DOHH2 (cell line): ENCODE results near the gene RPL5.

ENCODE experiments used
- H3F3A ChIP-seq: fragments of 200-600 bp; sonication (generic), shearing (Covaris generic); 2 replicates; pipeline ENCODE4 v1.6.0; 2016; ENCODE audit warnings: antibody characterized with exemption, mild to moderate bottlenecking; ENCODE audit not compliant: control insufficient read depth, insufficient read depth
- H3K27ac ChIP-seq: fragments of 200-600 bp; sonication (generic); 2 replicates; pipeline ENCODE4 v1.5.1; 2014; ENCODE audit warnings: low read depth, mild to moderate bottlenecking, low read length, moderate library complexity
- H3K27me3 ChIP-seq: fragments of 200-600 bp; sonication (generic); 2 replicates; pipeline ENCODE4 v1.6.1; 2014; ENCODE audit warnings: mild to moderate bottlenecking, low read length, mixed read lengths; ENCODE audit not compliant: control insufficient read depth
- H3K36me3 ChIP-seq: fragments of 200-600 bp; sonication (generic); 2 replicates; pipeline ENCODE4 v1.6.1; 2014; ENCODE audit warnings: mild to moderate bottlenecking, low read length, moderate library complexity, mixed read lengths; ENCODE audit not compliant: control insufficient read depth
- H3K4me1 ChIP-seq: fragments of 200-600 bp; sonication (generic); 2 replicates; pipeline ENCODE4 v1.6.1; 2014; ENCODE audit warnings: mild to moderate bottlenecking, low read length, mixed read lengths; ENCODE audit not compliant: control insufficient read depth
- H3K4me2 ChIP-seq: fragments of 200-600 bp; sonication (generic); 2 replicates; pipeline ENCODE4 v1.6.0; 2014; ENCODE audit warnings: mild to moderate bottlenecking, low read length, moderate library complexity
- H3K4me3 ChIP-seq: fragments of 200-600 bp; sonication (generic); 2 replicates; pipeline ENCODE4 v1.5.1; 2014; ENCODE audit warnings: mild to moderate bottlenecking, low read length, mixed read lengths
- H3K79me2 ChIP-seq: fragments of 200-600 bp; sonication (generic); 2 replicates; pipeline ENCODE4 v1.6.1; 2014; ENCODE audit warnings: mild to moderate bottlenecking, low read length, mixed read lengths; ENCODE audit not compliant: control insufficient read depth
- H3K9me2 ChIP-seq: fragments of 200-600 bp; sonication (generic); replicated peaks from 2 replicates; pipeline ENCODE4 v1.6.1; 2014; ENCODE audit warnings: mild to moderate bottlenecking, low read length, mixed read lengths; ENCODE audit not compliant: control insufficient read depth
- H3K9me3 ChIP-seq: fragments of 200-600 bp; sonication (generic); 2 replicates; pipeline ENCODE4 v1.6.1; 2014; ENCODE audit warnings: antibody characterized with exemption, low read length, mixed read lengths; ENCODE audit not compliant: control insufficient read depth, insufficient read depth
- H4K20me1 ChIP-seq: fragments of 200-600 bp; sonication (generic); 2 replicates; pipeline ENCODE4 v1.6.0; 2014; ENCODE audit warnings: low read depth, mild to moderate bottlenecking, antibody characterized with exemption, low read length, moderate library complexity; ENCODE audit not compliant: control insufficient read depth, insufficient read depth
- CTCF ChIP-seq: fragments of 200-600 bp; sonication (generic); IDR thresholded peaks from one replicate; pipeline ENCODE4 v1.5.1; 2014; ENCODE audit warnings: antibody characterized with exemption, mild to moderate bottlenecking, low read depth, low read length; ENCODE audit not compliant: poor library complexity, severe bottlenecking
- EZH2phosphoT487 ChIP-seq: fragments of 200-600 bp; sonication (generic); IDR thresholded peaks from 2 replicates; pipeline ENCODE4 v1.6.1; 2017; ENCODE audit warnings: borderline replicate concordance, mild to moderate bottlenecking, antibody characterized with exemption, low read length, moderate library complexity, mixed read lengths

RPL5 gene

GRCh38 chr1:92843046-92843423, 11.2 kb downstream of the RPL5 start:
- peaks cover 67% of the 10 kb centered on the region for H3K36me3 ChIP-seq
- H3K9me3 ChIP-seq = no peaks in the 10 kb centered on the region
- no peak for TF ChIP-seq CTCF
- TF ChIP-seq EZH2phosphoT487 = no peak

GRCh38 chr1:92843429-92844352, 11.9 kb downstream of the RPL5 start:
- Histone ChIP-seq H3K36me3 (peaks cover 60% of the 10 kb centered on the region), H3K79me2 (peaks cover 21% of the 10 kb centered on the region), H3K27ac (no peak overlapping the region), H3K4me1 (no peaks in the 10 kb centered on the region), H3K27me3 (no peaks in the 10 kb centered on the region), H3K9me3 (no peaks in the 10 kb centered on the region), H3K4me3 (no peak overlapping the region), H3F3A (peaks cover 86% of the 10 kb centered on the region), H3K9me2 (no peaks in the 10 kb centered on the region), H3K4me2 (no peak overlapping the region), H4K20me1 (peaks cover 18% of the 10 kb centered on the region; the same call in 1 of the 2 replicates)
- TF ChIP-seq EZH2phosphoT487 (no peak), CTCF (no peak)

More at GRCh38 chr1:92843046-92843423, 11.2 kb downstream of the RPL5 start:
- Histone ChIP-seq H3F3A (peaks cover 87% of the 10 kb centered on the region), H3K79me2 (peaks cover 28% of the 10 kb centered on the region), H3K27me3 (no peaks in the 10 kb centered on the region), H3K9me2 (no peaks in the 10 kb centered on the region), H3K4me2 (no peak overlapping the region), H4K20me1 (peaks cover 25% of the 10 kb centered on the region; the same call in 1 of the 2 replicates), H3K4me1 (peaks cover 6% of the 10 kb centered on the region), H3K27ac (no peak overlapping the region), H3K4me3 (no peak overlapping the region)

GRCh38 chr1:92844439-92844838, 12.6 kb downstream of the RPL5 start:
- Histone ChIP-seq H4K20me1 (peaks cover 11% of the 10 kb centered on the region; the same call in 1 of the 2 replicates), H3K27me3 (no peaks in the 10 kb centered on the region), H3K4me1 (no peaks in the 10 kb centered on the region), H3F3A (peaks cover 83% of the 10 kb centered on the region), H3K27ac (no peak overlapping the region), H3K4me2 (no peak overlapping the region), H3K4me3 (no peak overlapping the region), H3K36me3 (peaks cover 53% of the 10 kb centered on the region), H3K9me3 (no peaks in the 10 kb centered on the region), H3K9me2 (no peaks in the 10 kb centered on the region), H3K79me2 (peaks cover 14% of the 10 kb centered on the region)
- no peak for TF ChIP-seq CTCF
- TF ChIP-seq EZH2phosphoT487 = no peak
